ENCODE measurements around the gene LINS1.

- TF ChIP-seq GATA3 (IDR thresholded peaks at IDR 0.05; ENCODE audit: low read depth, low read length), result no peak
- TF ChIP-seq GATA2 (IDR thresholded peaks at IDR 0.05; ENCODE audit: low read depth, low read length), result no peak
These were observed 65.3 kb downstream of the LINS1 start for GRCh38 chr15:100536733-100537132.
